ENCODE data around the gene UNC13B. TPM values are rescaled to one million over a fixed set of nuclear protein-coding genes. Genes with fewer than 3 reads are reported as not detected.
"Not testable (repeated sequence)": the region's sequence is repeated elsewhere in the genome, so short reads cannot be mapped to it uniquely, and the experiment has no call there.

Gene UNC13B
- total and polyA plus RNA-seq, 2 of the 8 experiments (the other 6 are each of a cell fraction or from before 2014, with no cell fraction given): 23.1 to 51.7 TPM

DNA sequence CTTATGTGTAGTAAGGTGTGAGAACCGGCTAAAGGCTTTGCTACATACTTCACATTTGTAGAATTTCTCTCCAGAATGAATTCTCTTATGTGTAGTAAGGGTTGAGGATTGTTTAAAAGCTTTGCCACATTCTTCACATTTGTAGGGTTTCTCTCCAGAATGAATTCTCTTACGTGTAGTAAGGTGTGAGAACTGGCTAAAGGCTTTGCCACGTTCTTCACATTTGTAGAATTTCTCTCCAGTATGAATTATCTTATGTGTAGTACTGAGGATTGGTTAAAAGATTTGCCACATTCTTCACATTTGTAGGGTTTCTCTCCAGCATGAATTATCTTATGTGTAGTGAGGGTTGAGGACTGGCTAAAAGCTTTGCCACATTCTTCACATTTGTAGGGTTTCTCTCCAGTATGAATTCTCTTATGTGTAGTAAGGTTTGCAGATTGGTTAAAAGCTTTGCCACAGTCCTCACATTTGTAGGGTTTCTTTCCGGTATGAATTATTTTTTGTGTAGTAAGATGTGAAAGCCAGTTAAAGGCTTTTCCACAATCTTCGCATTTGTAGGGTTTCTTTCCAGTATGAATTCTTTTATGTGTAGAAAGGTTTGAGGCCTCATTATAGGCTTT, 13.8 kb upstream of the UNC13B start:
- H2BK15ac ChIP-seq (ENCODE audit: low read length); FAIRE-seq; H3K4me2 ChIP-seq (ENCODE audit: insufficient read depth in 1 of 2, low read depth in 2 of 2, low read length in 2 of 2); H4K91ac ChIP-seq (replicated peaks; ENCODE audit: insufficient read length, low read length); H3K4me3 ChIP-seq (ENCODE audit: extremely low read depth in 1 of 4, insufficient read depth in 2 of 4, low read depth in 3 of 4, low read length in 4 of 4); H3K4me1 ChIP-seq (replicated peaks in 1 of 4; ENCODE audit: control insufficient read depth in 3 of 4, insufficient read depth in 4 of 4, low read length in 3 of 4); H3K79me1 ChIP-seq (ENCODE audit: low read depth, low read length); H3K18ac ChIP-seq (ENCODE audit: extremely low read depth, low read length); H4K8ac ChIP-seq (ENCODE audit: extremely low read depth, insufficient read depth, low read length); H2AK5ac ChIP-seq (ENCODE audit: low read depth, low read length); H3K56ac ChIP-seq (replicated peaks; ENCODE audit: insufficient read length, low read depth, low read length); H2BK20ac ChIP-seq (ENCODE audit: low read length); H2AFZ ChIP-seq (ENCODE audit: low read length); H4K5ac ChIP-seq (ENCODE audit: insufficient read length, low read depth, low read length); POLR2A ChIA-PET (ENCODE audit: partially characterized antibody); H3K14ac ChIP-seq (ENCODE audit: insufficient read length); H2BK12ac ChIP-seq (ENCODE audit: low read depth, low read length); H2BK5ac ChIP-seq (ENCODE audit: low read depth, low read length); H2BK120ac ChIP-seq (replicated peaks; ENCODE audit: low read depth, low read length); H3K36me3 ChIP-seq (ENCODE audit: control insufficient read depth in 2 of 4, insufficient read depth in 4 of 4, low read length in 3 of 4); H3K27me3 ChIP-seq (replicated peaks in 1 of 4; ENCODE audit: control insufficient read depth in 3 of 4, extremely low read depth in 1 of 4, insufficient read depth in 3 of 4, low read length in 3 of 4); H3K23ac ChIP-seq (ENCODE audit: insufficient read length); H4K20me1 ChIP-seq (replicated peaks in 1 of 2; ENCODE audit: control insufficient read depth in 1 of 2, insufficient read depth in 2 of 2, low read length in 2 of 2); H3K79me2 ChIP-seq (ENCODE audit: control insufficient read depth in 1 of 2, insufficient read depth in 2 of 2, low read length in 2 of 2); H3K9ac ChIP-seq (replicated peaks in 1 of 4; ENCODE audit: extremely low read depth in 1 of 4, low read depth in 3 of 4, low read length in 3 of 4); H3K23me2 ChIP-seq (ENCODE audit: low read depth, low read length); DNase-seq (ENCODE audit: low read depth in 1 of 2, low spot score in 2 of 2); H3K27ac ChIP-seq (ENCODE audit: low read depth, low read length); H3K4ac ChIP-seq (replicated peaks; ENCODE audit: insufficient read length, low read depth, low read length): not testable (repeated sequence)
- TF ChIP-seq ZNF274 (IDR thresholded peaks at IDR 0.05; ENCODE audit: borderline replicate concordance, extremely low read depth, low read length): peak; percentile 69; the same call in 1 of the 2 replicates
- peaks cover 18 to 31% of the 10 kb centered on the region in 2 experiments for H3K9me3 ChIP-seq (ENCODE audit: insufficient read depth in 2 of 2, low read depth in 1 of 2, low read length in 1 of 2)
- CTCF ChIA-PET (ENCODE audit: partially characterized antibody): interaction anchor here (0.7 kb wide), 1 partner anchor 31 kb away, joined by 3 read pairs; no protein-coding TSS in a partner anchor
- WGBS, 2 experiments (ENCODE audit: extremely low coverage in 1 of 2, insufficient coverage in 1 of 2, insufficient read length in 1 of 2, insufficient replicate concordance in 2 of 2, low coverage in 1 of 2, low lambda C conversion rate in 2 of 2, missing lambda C conversion rate in 1 of 2): 65% methylated on average over 5 of the region's 5 CpGs; no CpG with 5 or more reads in 1 of the 2 experiments
